BJ (cell line): ENCODE results near the gene NOTCH1. TPM values are rescaled to one million over a fixed set of nuclear protein-coding genes. Genes with fewer than 3 reads are reported as not detected.

ENCODE experiments used
- CTCF ChIA-PET: fragments of 350-600 bp; formaldehyde crosslinking; extraction: SDS; loops from one replicate; lab custom pipeline; 2021; ENCODE audit warnings: antibody characterized with exemption, inconsistent platforms; lab: Yijun Ruan, JAX
- POLR2A ChIA-PET: fragments of 300-600 bp; sonication (Branson Sonifier 250); formaldehyde crosslinking; extraction: SDS; loops from one replicate; lab custom pipeline; 2021; ENCODE audit warnings: antibody characterized with exemption; lab: Charles Lee
- DNase-seq: peaks from one replicate; pipeline ENCODE4 v3.0.0-alpha.2; 2011; ENCODE audit warnings: low read depth
- H3K27me3 ChIP-seq: 2 replicates; pipeline ENCODE4 v1.6.0; 2011; ENCODE audit warnings: low read length; ENCODE audit not compliant: control insufficient read depth, insufficient read depth
- H3K36me3 ChIP-seq: 2 replicates; pipeline ENCODE4 v1.5.1; 2011; ENCODE audit warnings: low read length; ENCODE audit not compliant: control insufficient read depth, insufficient read depth
- H3K4me3 ChIP-seq: 2 replicates; pipeline ENCODE4 v1.5.1; 2011; ENCODE audit warnings: low read depth, mild to moderate bottlenecking, control low read depth, low read length
- polyA plus RNA-seq: library from polyadenylated mRNA; depleted of rRNA; stranded (reverse); fragments of >200 nt; gene quantifications from 2 replicates; pipeline ENCODE4 v1.2.3, GENCODE V29; 2011
- TF ChIP-seq, protein P1 (sequence below): IDR thresholded peaks from 2 replicates; pipeline ENCODE4 v1.5.1; 2011; ENCODE audit warnings: low read depth, mild to moderate bottlenecking, control low read depth, inconsistent platforms, low read length, moderate library complexity; ENCODE audit not compliant: insufficient read depth

The NOTCH1 gene
- polyA plus RNA-seq, 1 experiment = 1.3 TPM

DNA sequence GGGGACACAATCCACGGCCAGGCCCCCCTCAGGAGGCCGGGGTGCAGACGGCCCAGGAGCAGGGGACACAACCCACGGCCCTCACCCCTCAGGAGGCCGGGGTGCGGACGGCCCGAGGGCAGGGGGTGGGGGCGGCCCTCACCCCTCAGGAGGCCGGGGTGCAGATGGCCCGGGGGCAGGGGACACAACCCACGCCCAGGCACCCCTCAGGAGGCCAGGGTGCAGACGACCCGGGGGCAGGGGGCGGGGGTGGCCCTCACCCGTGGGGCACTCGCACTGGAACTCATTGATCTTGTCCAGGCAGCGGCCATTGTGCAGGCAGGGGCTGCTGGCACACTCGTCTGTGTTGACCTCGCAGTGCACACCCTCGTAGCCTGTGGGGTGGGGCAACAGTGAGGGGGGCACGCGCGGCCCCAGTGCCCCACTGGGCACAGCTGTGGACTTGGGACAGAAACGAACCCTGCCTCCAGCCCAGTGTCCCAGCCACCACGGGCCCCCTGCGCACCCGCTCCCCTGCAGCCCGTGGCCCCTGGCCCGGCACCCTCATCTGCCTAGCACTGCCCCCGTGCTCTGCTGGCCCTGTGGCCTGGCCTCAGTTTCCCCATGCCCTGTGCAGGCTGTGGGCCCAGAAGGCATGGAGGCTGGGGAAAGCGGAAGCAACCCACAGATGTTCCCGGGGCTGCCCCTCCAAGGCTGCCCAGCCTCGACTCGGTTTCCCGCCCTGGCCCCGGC is 28.7 kb downstream of the NOTCH1 start:
- DNase-seq = no peak
- ChIA-PET POLR2A (no interaction called here), CTCF (interaction anchor here (0.7 kb wide), 1 partner anchor 19 kb away, joined by 4 read pairs; no protein-coding TSS in a partner anchor)
- Histone ChIP-seq H3K4me3 (no peak overlapping the region), H3K27me3 (no peaks in the 10 kb centered on the region), H3K36me3 (peaks cover 40% of the 10 kb centered on the region)
- TF ChIP-seq, protein P1, sequence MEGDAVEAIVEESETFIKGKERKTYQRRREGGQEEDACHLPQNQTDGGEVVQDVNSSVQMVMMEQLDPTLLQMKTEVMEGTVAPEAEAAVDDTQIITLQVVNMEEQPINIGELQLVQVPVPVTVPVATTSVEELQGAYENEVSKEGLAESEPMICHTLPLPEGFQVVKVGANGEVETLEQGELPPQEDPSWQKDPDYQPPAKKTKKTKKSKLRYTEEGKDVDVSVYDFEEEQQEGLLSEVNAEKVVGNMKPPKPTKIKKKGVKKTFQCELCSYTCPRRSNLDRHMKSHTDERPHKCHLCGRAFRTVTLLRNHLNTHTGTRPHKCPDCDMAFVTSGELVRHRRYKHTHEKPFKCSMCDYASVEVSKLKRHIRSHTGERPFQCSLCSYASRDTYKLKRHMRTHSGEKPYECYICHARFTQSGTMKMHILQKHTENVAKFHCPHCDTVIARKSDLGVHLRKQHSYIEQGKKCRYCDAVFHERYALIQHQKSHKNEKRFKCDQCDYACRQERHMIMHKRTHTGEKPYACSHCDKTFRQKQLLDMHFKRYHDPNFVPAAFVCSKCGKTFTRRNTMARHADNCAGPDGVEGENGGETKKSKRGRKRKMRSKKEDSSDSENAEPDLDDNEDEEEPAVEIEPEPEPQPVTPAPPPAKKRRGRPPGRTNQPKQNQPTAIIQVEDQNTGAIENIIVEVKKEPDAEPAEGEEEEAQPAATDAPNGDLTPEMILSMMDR = no peak

- TF ChIP-seq, protein P1 = no peak
- DNase-seq = no peak
- ChIA-PET CTCF (interaction anchor here (0.6 to 1.0 kb wide), 3 partner anchors 12 to 325 kb away, joined by 3 to 4 read pairs (median 4); no protein-coding TSS in a partner anchor), POLR2A (no interaction called here)
- Histone ChIP-seq H3K36me3 (peaks cover 48% of the 10 kb centered on the region), H3K4me3 (no peak overlapping the region), H3K27me3 (no peaks in the 10 kb centered on the region)
These were observed 29.6 kb downstream of the NOTCH1 start for GRCh38 chr9:136516191-136516654.

- DNase-seq = no peak
- ChIA-PET POLR2A (no interaction called here), CTCF (interaction anchor here (1.0 kb wide), 1 partner anchor 13 kb away, joined by 4 read pairs; no protein-coding TSS in a partner anchor)
- TF ChIP-seq, protein P1 = no peak
- no peaks in the 10 kb centered on the region for H3K27me3 ChIP-seq
- H3K4me3 ChIP-seq = no peak overlapping the region
- H3K36me3 ChIP-seq = peaks cover 54% of the 10 kb centered on the region
These were observed 30.6 kb downstream of the NOTCH1 start for GRCh38 chr9:136515276-136515675.

GRCh38 chr9:136514022-136514714 is 31.7 kb downstream of the NOTCH1 start:
- TF ChIP-seq, protein P1 = no peak
- Histone ChIP-seq H3K27me3 (no peaks in the 10 kb centered on the region), H3K36me3 (peaks cover 63% of the 10 kb centered on the region), H3K4me3 (no peak overlapping the region)
- ChIA-PET POLR2A (no interaction called here), CTCF (interaction anchor here (0.7 to 0.9 kb wide), 2 partner anchors 27 to 1715 kb away, joined by 3 read pairs; no protein-coding TSS in a partner anchor)
- DNase-seq = no peak

GRCh38 chr9:136513191-136513590 is 32.7 kb downstream of the NOTCH1 start:
- ChIA-PET POLR2A (no interaction called here), CTCF (interaction anchor here (0.9 kb wide), 1 partner anchor 26 kb away, joined by 3 read pairs; no protein-coding TSS in a partner anchor)
- Histone ChIP-seq H3K36me3 (peaks cover 59% of the 10 kb centered on the region), H3K4me3 (no peak overlapping the region), H3K27me3 (no peaks in the 10 kb centered on the region)
- TF ChIP-seq, protein P1 = no peak
- DNase-seq = no peak
